Mesothelial cell of epicardium (in vitro differentiated cells): ENCODE data around the gene LRRC23. TPM values are rescaled to one million over a fixed set of nuclear protein-coding genes. Genes with fewer than 3 reads are reported as not detected.
"Not testable (repeated sequence)": the region's sequence is repeated elsewhere in the genome, so short reads cannot be mapped to it uniquely, and the experiment has no call there.

ENCODE experiments used
- DNase-seq, 2 experiments: peaks; one replicate each; pipeline ENCODE4 v3.0.0; 2021; ENCODE audit warnings: low spot score in 2 of 2; ENCODE audit not compliant: unreplicated experiment in 2 of 2
- H3K27ac Mint-ChIP-seq: 2 replicates; pipeline ENCODE4 v1.8.0; 2021; ENCODE audit warnings: mixed read lengths
- H3K27me3 Mint-ChIP-seq: 2 replicates; pipeline ENCODE4 v1.8.0; 2021; ENCODE audit warnings: low read depth, mixed read lengths
- H3K36me3 Mint-ChIP-seq: 2 replicates; pipeline ENCODE4 v1.8.0; 2021; ENCODE audit warnings: mixed read lengths
- H3K4me1 Mint-ChIP-seq: 2 replicates; pipeline ENCODE4 v1.8.0; 2021; ENCODE audit warnings: mixed read lengths
- H3K4me3 Mint-ChIP-seq: 2 replicates; pipeline ENCODE4 v1.8.0; 2021; ENCODE audit warnings: mild to moderate bottlenecking, moderate library complexity, mixed read lengths
- H3K9me3 Mint-ChIP-seq: 2 replicates; pipeline ENCODE4 v1.8.0; 2021; ENCODE audit warnings: mixed read lengths
- CTCF ChIP-seq: fragments of 200-600 bp; sonication (generic); IDR thresholded peaks from one replicate; pipeline ENCODE4 v1.5.0; 2021; ENCODE audit warnings: antibody characterized with exemption; ENCODE audit not compliant: unreplicated experiment
- total RNA-seq: library from RNA; stranded (reverse); gene quantifications from 3 replicates; pipeline ENCODE4 v1.2.1, GENCODE V29; 2021

Gene LRRC23
- total RNA-seq, 1 donor from 2014 or later: 11.6 TPM

- Mint-ChIP-seq H3K36me3 (no peaks in the 10 kb centered on the region), H3K27me3 (no peaks in the 10 kb centered on the region), H3K9me3 (no peaks in the 10 kb centered on the region), H3K27ac (no peak overlapping the region), H3K4me3 (no peak overlapping the region), H3K4me1 (peaks cover 9% of the 10 kb centered on the region)
- DNase-seq: no peak
- TF ChIP-seq CTCF: no peak
These were observed 20.1 kb upstream of the LRRC23 start for GRCh38 chr12:6884539-6884938.

- Mint-ChIP-seq H3K4me1 (peaks cover 17% of the 10 kb centered on the region), H3K27ac (peak overlapping the region; percentile 86)
- not testable (repeated sequence) for H3K27me3 Mint-ChIP-seq, H3K36me3 Mint-ChIP-seq, H3K9me3 Mint-ChIP-seq, DNase-seq, H3K4me3 Mint-ChIP-seq
These were observed 18.2 kb upstream of the LRRC23 start for GRCh38 chr12:6886206-6886999.

- Mint-ChIP-seq H3K27ac (no peak overlapping the region), H3K27me3 (no peaks in the 10 kb centered on the region), H3K4me1 (peaks cover 20% of the 10 kb centered on the region), H3K9me3 (no peaks in the 10 kb centered on the region), H3K4me3 (no peak overlapping the region), H3K36me3 (no peaks in the 10 kb centered on the region)
- TF ChIP-seq CTCF: no peak
- DNase-seq: no peak
These were observed 17.2 kb upstream of the LRRC23 start for GRCh38 chr12:6887460-6887859.

GRCh38 chr12:6888360-6888759 lies 16.3 kb upstream of the LRRC23 start:
- no peak for DNase-seq
- Mint-ChIP-seq H3K27me3 (no peaks in the 10 kb centered on the region), H3K27ac (no peak overlapping the region), H3K36me3 (no peaks in the 10 kb centered on the region), H3K4me1 (peaks cover 20% of the 10 kb centered on the region), H3K9me3 (no peaks in the 10 kb centered on the region), H3K4me3 (no peak overlapping the region)
- TF ChIP-seq CTCF: no peak

- H3K4me1 Mint-ChIP-seq: peaks cover 20% of the 10 kb centered on the region
- H3K9me3 Mint-ChIP-seq, H3K27me3 Mint-ChIP-seq, DNase-seq, H3K4me3 Mint-ChIP-seq, H3K36me3 Mint-ChIP-seq, H3K27ac Mint-ChIP-seq: not testable (repeated sequence)
These were observed 15.8 kb upstream of the LRRC23 start for GRCh38 chr12:6888794-6889193.

- not testable (repeated sequence) for H3K27me3 Mint-ChIP-seq, H3K9me3 Mint-ChIP-seq, H3K36me3 Mint-ChIP-seq, DNase-seq
- Mint-ChIP-seq H3K4me3 (peak overlapping the region; percentile 70), H3K27ac (peak overlapping the region; percentile 96), H3K4me1 (peaks cover 20% of the 10 kb centered on the region)
These were observed 14.6 kb upstream of the LRRC23 start for GRCh38 chr12:6889775-6890573.
